ENCODE results near the gene VOPP1. TPM values are rescaled to one million over a fixed set of nuclear protein-coding genes. Genes with fewer than 3 reads are reported as not detected.
"Not testable (repeated sequence)": the region's sequence is repeated elsewhere in the genome, so short reads cannot be mapped to it uniquely, and the experiment has no call there.

The VOPP1 gene
- total RNA-seq, 4 donors from 2014 or later: 23.7 to 42.1 (median 37.5) TPM

- 83% methylated on average over 10 of the region's 19 CpGs for WGBS
- no peaks in the 10 kb centered on the region for H3K4me1 ChIP-seq
- TF ChIP-seq CTCF (IDR thresholded peaks at IDR 0.05): no peak
- TF ChIP-seq EP300 (IDR thresholded peaks at IDR 0.05): no peak
- no peak for TF ChIP-seq POLR2A (IDR thresholded peaks at IDR 0.05; ENCODE audit: low read depth)
- TF ChIP-seq POLR2AphosphoS5 (IDR thresholded peaks at IDR 0.05): no peak
- H3K36me3 ChIP-seq: peaks cover 0 to 32% (median 9%) of the 10 kb centered on the region in 4 donors
- H3K27me3 ChIP-seq: no peaks in the 10 kb centered on the region
- peak; percentile 70 for DNase-seq (ENCODE audit: extremely low spot score)
- no peak overlapping the region for H3K27ac ChIP-seq (replicated peaks in 1 of 4)
- no peak overlapping the region for H3K4me3 ChIP-seq
- intact Hi-C loops (cut with DNase I): no loop called here
- no peaks in the 10 kb centered on the region for H3K9me3 ChIP-seq
Observed at GRCh38 chr7:55475855-55476803, 96.2 kb downstream of the VOPP1 start.

- TF ChIP-seq POLR2AphosphoS5 (IDR thresholded peaks at IDR 0.05): no peak
- no peak for TF ChIP-seq EP300 (IDR thresholded peaks at IDR 0.05)
- TF ChIP-seq CTCF (IDR thresholded peaks at IDR 0.05): no peak
- TF ChIP-seq POLR2A (IDR thresholded peaks at IDR 0.05; ENCODE audit: low read depth): no peak
- DNase-seq (ENCODE audit: extremely low spot score): peak; percentile 79
- Histone ChIP-seq H3K36me3 (peaks cover 0 to 31% (median 9%) of the 10 kb centered on the region in 4 donors), H3K9me3 (no peaks in the 10 kb centered on the region), H3K4me3 (no peak overlapping the region), H3K27me3 (no peaks in the 10 kb centered on the region), H3K27ac (replicated peaks in 1 of 4) (no peak overlapping the region), H3K4me1 (no peaks in the 10 kb centered on the region)
- intact Hi-C loops (cut with DNase I): no loop called here
- WGBS: 91% methylated on average over 20 of the region's 22 CpGs
Observed at GRCh38 chr7:55474944-55475854, 97.1 kb downstream of the VOPP1 start.

- intact Hi-C loops (cut with DNase I): no loop called here
- DNase-seq (ENCODE audit: extremely low spot score): peak; percentile 68
- no peaks in the 10 kb centered on the region for H3K4me1 ChIP-seq
- TF ChIP-seq POLR2A (IDR thresholded peaks at IDR 0.05; ENCODE audit: low read depth) (no peak), CTCF (IDR thresholded peaks at IDR 0.05) (no peak), POLR2AphosphoS5 (IDR thresholded peaks at IDR 0.05) (no peak), EP300 (IDR thresholded peaks at IDR 0.05) (no peak)
- no peaks in the 10 kb centered on the region for H3K9me3 ChIP-seq
- WGBS: 93% methylated on average over 10 of the region's 10 CpGs
- no peaks in the 10 kb centered on the region for H3K27me3 ChIP-seq
- H3K27ac ChIP-seq (replicated peaks in 1 of 4): no peak overlapping the region
- peaks cover 0 to 38% (median 9%) of the 10 kb centered on the region in 4 donors for H3K36me3 ChIP-seq
- no peak overlapping the region for H3K4me3 ChIP-seq
Observed at GRCh38 chr7:55473932-55474331, 98.4 kb downstream of the VOPP1 start.

- intact Hi-C loops (cut with DNase I): no loop called here
- H3K27ac ChIP-seq (replicated peaks in 1 of 4): no peak overlapping the region
- 96% methylated on average over 14 of the region's 25 CpGs for WGBS
- H3K4me3 ChIP-seq: no peak overlapping the region
- peaks cover 0 to 43% (median 9%) of the 10 kb centered on the region in 4 donors for H3K36me3 ChIP-seq
- DNase-seq (ENCODE audit: extremely low spot score): no peak
- H3K9me3 ChIP-seq: no peaks in the 10 kb centered on the region
- no peak for TF ChIP-seq EP300 (IDR thresholded peaks at IDR 0.05)
- no peak for TF ChIP-seq POLR2AphosphoS5 (IDR thresholded peaks at IDR 0.05)
- TF ChIP-seq CTCF (IDR thresholded peaks at IDR 0.05): no peak
- H3K4me1 ChIP-seq: no peaks in the 10 kb centered on the region
- H3K27me3 ChIP-seq: no peaks in the 10 kb centered on the region
Observed at GRCh38 chr7:55472928-55473725, 99.2 kb downstream of the VOPP1 start.

GRCh38 chr7:55472406-55472805 is 99.9 kb downstream of the VOPP1 start:
- H3K27me3 ChIP-seq; DNase-seq (ENCODE audit: extremely low spot score); H3K4me3 ChIP-seq; H3K9me3 ChIP-seq; intact Hi-C loops (cut with DNase I); H3K27ac ChIP-seq (replicated peaks in 1 of 4); H3K4me1 ChIP-seq: not testable (repeated sequence)
- no CpG with 5 or more reads among the region's 14 CpGs for WGBS
- H3K36me3 ChIP-seq: peaks cover 0 to 50% (median 9%) of the 10 kb centered on the region in 4 donors

GRCh38 chr7:55471594-55471993 is 100.7 kb downstream of the VOPP1 start:
- H3K27me3 ChIP-seq; DNase-seq (ENCODE audit: extremely low spot score); H3K4me1 ChIP-seq; H3K27ac ChIP-seq (replicated peaks in 1 of 4); H3K9me3 ChIP-seq; H3K4me3 ChIP-seq; intact Hi-C loops (cut with DNase I): not testable (repeated sequence)
- no CpG with 5 or more reads among the region's 9 CpGs for WGBS
- H3K36me3 ChIP-seq: peaks cover 0 to 50% (median 10%) of the 10 kb centered on the region in 4 donors
